OCI-LY3 (cell line): Measurements from ENCODE around the gene LRBA.

ENCODE experiments used
- H2AFZ ChIP-seq: fragments of 200-600, 300-600 bp; shearing (Covaris generic); 2 replicates; pipeline ENCODE4 v1.6.0; 2014; ENCODE audit warnings: antibody characterized with exemption, low read depth, low read length
- H3K27ac ChIP-seq: fragments of 200-600, 300-600 bp; sonication (generic); 2 replicates; pipeline ENCODE4 v1.5.1; 2014; ENCODE audit warnings: mild to moderate bottlenecking, low read length, moderate library complexity, mixed read lengths
- H3K27me3 ChIP-seq: fragments of 200-600, 300-600 bp; sonication (generic); 2 replicates; pipeline ENCODE4 v1.6.1; 2014; ENCODE audit warnings: low read depth, low read length, mixed read lengths
- H3K36me3 ChIP-seq: fragments of 200-600, 300-600 bp; sonication (generic); replicated peaks from 2 replicates; pipeline ENCODE3; 2014; ENCODE audit warnings: low read depth, low read length, mixed read lengths
- H3K4me1 ChIP-seq: fragments of 300-600, 200-600 bp; sonication (generic); 2 replicates; pipeline ENCODE4 v1.6.1; 2014; ENCODE audit warnings: low read length, mixed read lengths
- H3K4me2 ChIP-seq: fragments of 200-600, 300-600 bp; sonication (generic); 2 replicates; pipeline ENCODE4 v1.6.1; 2014; ENCODE audit warnings: low read length, mixed read lengths
- H3K4me3 ChIP-seq: fragments of 300-600, 200-600 bp; sonication (generic); 2 replicates; pipeline ENCODE4 v1.5.1; 2014; ENCODE audit warnings: antibody characterized with exemption, mild to moderate bottlenecking, low read length, moderate library complexity
- H3K79me2 ChIP-seq: fragments of 300-600, 200-600 bp; shearing (Covaris generic); 2 replicates; pipeline ENCODE4 v1.6.1; 2014; ENCODE audit warnings: mild to moderate bottlenecking, low read length, mixed read lengths
- H3K9ac ChIP-seq: fragments of 300-600, 200-600 bp; shearing (Covaris generic); 2 replicates; pipeline ENCODE4 v1.6.0; 2014; ENCODE audit warnings: mild to moderate bottlenecking, low read length, moderate library complexity
- H3K9me3 ChIP-seq: fragments of 200-600, 300-600 bp; shearing (Covaris generic); 2 replicates; pipeline ENCODE4 v1.6.1; 2014; ENCODE audit warnings: low read length, mixed read lengths; ENCODE audit not compliant: insufficient read depth
- H4K20me1 ChIP-seq: fragments of 200-600, 300-600 bp; sonication (generic); 2 replicates; pipeline ENCODE4 v1.6.1; 2016; ENCODE audit warnings: low read length, mixed read lengths; ENCODE audit not compliant: insufficient read depth
- CTCF ChIP-seq: fragments of 200-600, 300-600 bp; sonication (generic); IDR thresholded peaks from 2 replicates; pipeline ENCODE4 v1.5.1; 2014; ENCODE audit warnings: antibody characterized with exemption, low read length, low read depth
- EZH2phosphoT487 ChIP-seq: fragments of 200-600 bp; shearing (Covaris generic); IDR thresholded peaks from 2 replicates; pipeline ENCODE4 v1.6.1; 2018; ENCODE audit warnings: antibody characterized with exemption, mixed run types, low read depth

LRBA gene

GRCh38 chr4:150943126-150943525, 72.0 kb downstream of the LRBA start:
- no peaks in the 10 kb centered on the region for H3K36me3 ChIP-seq
- H3K4me3 ChIP-seq = no peak overlapping the region
- no peak overlapping the region for H3K4me2 ChIP-seq
- peaks cover 6% of the 10 kb centered on the region; the same call in 1 of the 2 replicates for H3K4me1 ChIP-seq
- no peaks in the 10 kb centered on the region for H3K27me3 ChIP-seq
- no peak overlapping the region for H3K9ac ChIP-seq
- H3K9me3 ChIP-seq = no peaks in the 10 kb centered on the region
- no peaks in the 10 kb centered on the region; the same call in 1 of the 2 replicates for H3K79me2 ChIP-seq
- no peak for TF ChIP-seq EZH2phosphoT487
- TF ChIP-seq CTCF = no peak
- H3K27ac ChIP-seq = no peak overlapping the region
- no peaks in the 10 kb centered on the region for H4K20me1 ChIP-seq
- H2AFZ ChIP-seq = no peak overlapping the region

- TF ChIP-seq CTCF = no peak
- TF ChIP-seq EZH2phosphoT487 = no peak
- H2AFZ ChIP-seq = no peak overlapping the region
- no peak overlapping the region for H3K4me3 ChIP-seq
- peaks cover 6% of the 10 kb centered on the region; the same call in 1 of the 2 replicates for H3K4me1 ChIP-seq
- no peak overlapping the region for H3K4me2 ChIP-seq
- H3K9me3 ChIP-seq = no peaks in the 10 kb centered on the region
- no peaks in the 10 kb centered on the region for H3K27me3 ChIP-seq
- no peaks in the 10 kb centered on the region for H3K36me3 ChIP-seq
- no peaks in the 10 kb centered on the region for H4K20me1 ChIP-seq
- no peak overlapping the region for H3K27ac ChIP-seq
- H3K9ac ChIP-seq = no peak overlapping the region
- no peaks in the 10 kb centered on the region; the same call in 1 of the 2 replicates for H3K79me2 ChIP-seq
Observed at GRCh38 chr4:150942539-150942938, 72.5 kb downstream of the LRBA start.

- Histone ChIP-seq H3K36me3 (no peaks in the 10 kb centered on the region), H3K79me2 (no peaks in the 10 kb centered on the region), H3K4me2 (no peak overlapping the region), H3K27me3 (no peaks in the 10 kb centered on the region), H2AFZ (no peak overlapping the region), H3K9me3 (no peaks in the 10 kb centered on the region), H3K27ac (no peak overlapping the region), H4K20me1 (no peaks in the 10 kb centered on the region), H3K4me3 (no peak overlapping the region), H3K4me1 (peaks cover 6% of the 10 kb centered on the region; the same call in 1 of the 2 replicates), H3K9ac (no peak overlapping the region)
- TF ChIP-seq EZH2phosphoT487 (no peak), CTCF (no peak)
Observed at GRCh38 chr4:150940123-150940522, 75.0 kb downstream of the LRBA start.

- Histone ChIP-seq H3K4me2 (no peak overlapping the region), H3K9me3 (no peaks in the 10 kb centered on the region), H4K20me1 (no peaks in the 10 kb centered on the region), H3K4me3 (no peak overlapping the region), H3K36me3 (no peaks in the 10 kb centered on the region), H3K27ac (no peak overlapping the region), H3K9ac (no peak overlapping the region), H3K27me3 (no peaks in the 10 kb centered on the region), H2AFZ (no peak overlapping the region), H3K79me2 (no peaks in the 10 kb centered on the region), H3K4me1 (peaks cover 2% of the 10 kb centered on the region; the same call in 1 of the 2 replicates)
- TF ChIP-seq CTCF = no peak
- no peak for TF ChIP-seq EZH2phosphoT487
Observed at GRCh38 chr4:150939530-150939929, 75.6 kb downstream of the LRBA start.
